COLO668 (cell line): Measurements from ENCODE around the gene FBXO5.
"Not testable (repeated sequence)": the region's sequence is repeated elsewhere in the genome, so short reads cannot be mapped to it uniquely, and the experiment has no call there.

ENCODE experiments used
- DNase-seq: peaks from one replicate; lab custom pipeline; 2025; ENCODE audit not compliant: unreplicated experiment; lab: John Stamatoyannopoulos, UW

FBXO5 gene

DNA sequence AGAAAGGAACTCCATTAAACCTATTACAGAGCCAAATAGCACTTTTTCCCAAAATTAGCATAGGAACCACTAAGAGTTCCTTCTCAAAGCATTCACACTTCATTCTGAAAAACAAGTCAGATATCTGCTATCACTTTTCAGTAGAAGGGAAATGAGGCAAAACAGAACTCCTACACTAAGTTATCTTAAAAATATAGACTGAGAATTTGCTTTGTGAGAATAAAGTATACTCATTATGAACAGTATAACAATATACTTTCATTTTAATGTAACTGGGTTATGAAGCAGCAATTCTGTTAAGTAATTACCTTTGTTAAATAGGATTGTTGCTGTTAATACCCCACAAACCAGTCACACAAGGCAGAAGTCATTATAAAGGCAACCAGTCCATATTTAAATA, 11.0 kb upstream of the FBXO5 start:
- DNase-seq, result no peak

DNA sequence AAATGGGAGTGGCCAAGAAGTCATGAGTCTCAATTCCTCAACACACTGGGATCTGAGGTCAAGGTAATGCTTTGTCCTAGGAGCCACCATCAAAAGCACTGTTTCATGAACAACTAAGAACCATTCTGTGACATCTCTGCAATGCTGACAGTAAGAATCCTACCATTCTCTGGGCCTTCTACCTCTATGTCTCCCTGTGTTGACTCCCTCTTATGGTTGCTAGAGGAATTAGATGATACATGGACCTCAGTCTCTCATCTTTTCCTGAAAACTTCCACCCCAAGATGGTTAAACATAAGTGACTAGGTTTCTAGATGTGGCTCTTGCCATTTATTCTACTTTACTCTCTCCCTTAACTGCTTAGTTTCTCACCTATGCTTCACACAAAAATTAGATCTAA, 10.6 kb upstream of the FBXO5 start:
- DNase-seq, result no peak

DNA sequence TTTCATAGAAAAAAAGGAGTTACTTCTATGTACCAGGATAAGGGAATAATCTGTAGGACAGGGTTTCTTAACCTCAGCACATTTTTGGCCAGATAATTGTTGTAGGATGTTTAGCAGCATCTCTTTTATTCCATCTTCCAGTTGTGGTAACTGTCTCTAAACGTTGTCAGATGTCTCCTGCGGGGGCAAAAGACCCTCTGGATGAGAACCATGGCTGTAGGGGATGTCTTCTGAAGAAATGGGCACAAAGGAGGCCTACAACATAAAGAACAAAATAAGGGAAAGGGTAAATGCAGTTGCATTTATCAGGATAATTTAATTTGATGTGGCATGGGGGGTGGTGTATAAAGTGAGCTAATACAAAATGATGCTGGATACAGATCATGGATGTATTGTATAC, 4.1 kb upstream of the FBXO5 start:
- no peak for DNase-seq

GRCh38 chr6:152985300-152985699, 2.5 kb upstream of the FBXO5 start:
- DNase-seq, result not testable (repeated sequence)

DNA sequence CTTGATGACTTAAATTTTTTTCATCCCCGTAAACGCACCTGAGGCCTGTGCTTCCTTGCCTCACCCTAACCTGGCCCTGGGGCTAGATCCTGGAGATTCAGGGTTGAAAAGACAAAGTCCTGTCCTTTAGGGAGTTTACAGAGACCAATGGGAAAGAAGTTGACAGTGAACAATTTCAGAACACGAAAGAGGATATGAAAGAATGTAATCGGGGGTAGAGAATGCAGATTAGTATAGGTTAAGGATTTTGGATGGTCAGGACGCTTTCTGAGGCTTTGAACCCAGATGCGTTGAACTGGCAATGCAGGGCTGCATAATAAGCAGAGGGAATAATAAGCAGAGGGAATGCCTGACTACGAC, 1.7 kb upstream of the FBXO5 start:
- no peak for DNase-seq

GRCh38 chr6:152983637-152984512, 1.0 kb upstream of the FBXO5 start:
- DNase-seq, result peak; percentile 54

- DNase-seq, result peak; percentile 42
These were observed 595 bp downstream of the FBXO5 start for GRCh38 chr6:152981989-152982903.

DNA sequence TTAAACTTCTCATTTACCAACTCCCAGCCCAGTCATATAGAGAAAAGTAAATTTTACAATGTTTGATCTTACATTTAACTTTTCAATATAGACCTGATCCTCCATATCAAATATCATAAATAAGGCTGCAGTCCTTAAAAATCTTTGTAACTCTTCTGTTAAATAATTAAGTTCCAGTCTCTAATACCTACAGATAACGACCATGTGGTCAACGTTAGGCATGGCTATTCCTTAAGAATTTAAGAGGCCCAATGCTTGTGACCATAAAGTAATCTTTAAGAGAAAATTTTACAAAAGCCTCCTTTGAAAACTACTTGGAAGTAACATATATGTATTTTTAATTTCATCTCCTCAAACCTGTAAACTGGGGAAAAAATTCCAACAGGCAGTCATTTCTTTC, 1.6 kb downstream of the FBXO5 start:
- no peak for DNase-seq

DNA sequence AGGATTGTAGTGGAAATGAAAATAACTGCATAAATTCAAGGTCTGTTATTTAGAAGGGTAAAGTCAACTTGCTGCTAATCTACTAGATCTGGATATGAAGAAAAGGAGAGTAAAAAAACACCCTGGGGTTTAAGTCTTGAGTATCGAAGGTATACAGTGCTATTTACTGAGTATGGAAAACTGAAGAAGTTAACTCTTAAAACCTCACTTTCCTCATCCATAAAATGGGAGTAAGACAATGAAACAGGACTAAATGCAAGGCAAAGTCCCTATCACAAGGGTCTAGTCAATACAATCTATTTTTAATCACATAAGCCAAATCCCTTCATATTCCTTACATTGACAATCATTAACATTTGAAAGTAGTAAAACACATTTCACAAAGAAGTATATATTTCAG, 2.2 kb downstream of the FBXO5 start:
- DNase-seq, result no peak

GRCh38 chr6:152979116-152979515, 3.7 kb downstream of the FBXO5 start:
- no peak for DNase-seq

GRCh38 chr6:152978058-152978457, 4.8 kb downstream of the FBXO5 start:
- DNase-seq, result no peak

DNA sequence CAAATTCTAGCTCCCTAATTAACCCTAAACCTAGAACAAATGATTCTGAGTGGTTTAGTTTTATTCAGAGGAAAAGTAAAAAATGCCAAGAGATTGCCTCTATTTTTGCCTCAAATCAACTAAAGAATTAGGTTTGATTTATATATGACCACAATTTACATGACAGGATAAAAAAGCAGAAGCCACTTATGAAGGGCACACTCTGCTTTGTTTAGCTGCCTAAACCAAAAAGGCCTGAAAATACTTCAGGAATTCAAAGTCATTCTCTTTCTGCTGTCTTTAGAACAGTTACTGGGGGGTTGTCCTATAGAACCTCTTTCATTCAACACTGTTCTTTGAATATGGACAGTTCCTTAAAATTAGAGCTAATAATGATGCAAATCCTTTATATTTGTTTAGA, 5.3 kb downstream of the FBXO5 start:
- DNase-seq, result no peak

- no peak for DNase-seq
These were observed 6.1 kb downstream of the FBXO5 start for GRCh38 chr6:152976749-152977148.

GRCh38 chr6:152975204-152975915, 7.5 kb downstream of the FBXO5 start:
- no peak for DNase-seq

GRCh38 chr6:152973916-152974315, 8.9 kb downstream of the FBXO5 start:
- no peak for DNase-seq

DNA sequence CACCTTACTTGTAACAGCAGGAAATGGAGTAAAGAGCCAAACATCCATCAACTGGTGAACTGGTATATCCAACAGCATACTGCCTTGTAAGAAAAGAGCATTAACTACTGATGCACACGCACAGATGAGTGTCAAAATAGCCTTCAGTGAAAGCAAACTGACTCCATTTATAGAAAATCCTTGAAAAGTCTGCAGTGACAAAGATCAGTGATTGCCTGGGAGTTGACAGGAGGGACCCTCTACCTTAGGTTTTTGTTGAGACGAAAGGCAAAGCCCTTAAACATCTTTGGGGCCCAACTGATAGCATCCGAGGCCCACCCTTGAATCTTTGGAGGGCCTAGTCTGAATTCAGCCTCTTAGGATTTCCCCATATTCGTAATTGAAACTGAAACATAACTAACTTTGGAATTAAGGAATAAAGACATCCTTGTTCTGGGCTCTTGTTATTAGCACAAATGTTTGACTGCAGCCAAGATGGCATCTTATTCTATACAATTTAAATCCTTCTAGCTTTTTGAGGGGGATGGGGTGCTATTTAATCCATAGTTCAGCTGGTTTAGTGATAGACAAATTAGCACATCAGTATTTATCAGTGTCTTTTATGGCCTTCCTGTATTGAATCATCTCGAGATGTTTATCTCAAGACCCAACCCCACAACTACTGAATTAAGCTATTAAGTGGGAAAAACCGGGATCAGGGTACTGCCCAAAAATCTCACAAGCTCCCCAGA, 13.0 kb downstream of the FBXO5 start:
- DNase-seq, result no peak

- not testable (repeated sequence) for DNase-seq
These were observed 16.5 kb downstream of the FBXO5 start for GRCh38 chr6:152966168-152966894.

GRCh38 chr6:152959333-152959732, 23.5 kb downstream of the FBXO5 start:
- no peak for DNase-seq

DNA sequence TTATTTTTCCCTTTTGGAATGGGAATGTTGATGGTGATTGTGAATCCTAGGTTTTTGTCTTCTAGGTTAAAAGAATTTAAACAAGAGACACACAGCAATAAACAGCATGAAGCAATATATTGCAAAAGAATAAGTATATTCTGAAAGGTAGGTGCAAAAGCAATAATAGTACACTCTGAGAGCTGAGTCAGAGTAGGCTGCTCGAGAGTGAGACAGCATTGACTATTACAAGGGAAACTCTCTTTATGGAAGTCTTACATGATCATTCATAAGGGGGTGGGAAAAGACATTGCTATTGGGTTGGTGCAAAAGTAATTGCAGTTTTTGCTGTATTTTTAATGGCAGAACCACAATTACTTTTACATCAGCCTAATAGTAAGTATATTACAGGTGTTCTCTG, 25.0 kb downstream of the FBXO5 start:
- no peak for DNase-seq

GRCh38 chr6:152954443-152954842, 28.4 kb downstream of the FBXO5 start:
- DNase-seq, result no peak
